WTC11 (cell line): ENCODE results near the gene ARL15.

ENCODE experiments used
- ARID4B ChIP-seq: sonication (generic); formaldehyde crosslinking; IDR thresholded peaks from 2 replicates; pipeline ENCODE4 v1.8.0; 2023; ENCODE audit warnings: missing genetic modification reagents, mild to moderate bottlenecking, borderline replicate concordance
- ATF1 ChIP-seq: sonication (generic); formaldehyde crosslinking; IDR thresholded peaks from 2 replicates; pipeline ENCODE4 v1.8.1; 2023; ENCODE audit warnings: mild to moderate bottlenecking, moderate library complexity, missing genetic modification reagents
- ATF3 ChIP-seq: sonication (generic); formaldehyde crosslinking; conservative IDR thresholded peaks from 2 replicates; pipeline ENCODE4 v1.8.1; 2022; ENCODE audit warnings: mild to moderate bottlenecking, missing genetic modification reagents
- CTCF ChIP-seq: fragments of 200-600 bp; IDR thresholded peaks from 2 replicates; pipeline ENCODE4 v1.8.0; 2022; ENCODE audit warnings: antibody characterized with exemption
- E2F4 ChIP-seq: sonication (generic); formaldehyde crosslinking; IDR thresholded peaks from 2 replicates; pipeline ENCODE4 v1.8.1; 2022; ENCODE audit warnings: low read depth, mild to moderate bottlenecking, moderate library complexity, missing genetic modification reagents, borderline replicate concordance
- TEAD1 ChIP-seq: sonication (generic); formaldehyde crosslinking; IDR thresholded peaks from 2 replicates; pipeline ENCODE4 v1.8.0; 2022; ENCODE audit warnings: mild to moderate bottlenecking, missing genetic modification reagents
- TP53 ChIP-seq: sonication (generic); formaldehyde crosslinking; IDR thresholded peaks from 2 replicates; pipeline ENCODE4 v1.8.1; 2023; ENCODE audit warnings: mild to moderate bottlenecking, missing genetic modification reagents
- ZBTB21 ChIP-seq: sonication (generic); formaldehyde crosslinking; IDR thresholded peaks from 2 replicates; pipeline ENCODE4 v1.8.1; 2023; ENCODE audit warnings: mild to moderate bottlenecking, missing genetic modification reagents, borderline replicate concordance
- ZNF232 ChIP-seq: sonication (generic); formaldehyde crosslinking; IDR thresholded peaks from 2 replicates; pipeline ENCODE4 v1.8.0; 2022; ENCODE audit warnings: mild to moderate bottlenecking, missing genetic modification reagents

- TF ChIP-seq CTCF (no peak), ZNF232 (no peak), ZBTB21 (no peak), ATF1 (CRISPR knock-in tag) (no peak), ARID4B (no peak), TP53 (CRISPR knock-in tag) (no peak), E2F4 (CRISPR knock-in tag) (no peak), ATF3 (no peak), TEAD1 (peak; percentile 51; the same call in 1 of the 2 replicates)
Observed at GRCh38 chr5:53882676-53883031, 427.7 kb downstream of the ARL15 start.
